H1 (cell line): ENCODE measurements around the gene SGCE. TPM values are rescaled to one million over a fixed set of nuclear protein-coding genes. Genes with fewer than 3 reads are reported as not detected.

Source experiments
- CBX5 ChIP-seq: fragments of 300-800, 300-1000 bp; sonication (generic); IDR thresholded peaks from 2 replicates; pipeline ENCODE4 v1.7.1; 2016; ENCODE audit warnings: antibody characterized with exemption, low read length, low read depth
- polyA plus RNA-seq, 7 experiments: library from polyadenylated mRNA; depleted of rRNA in 3 of 7; stranded (reverse) in 5 of 7; unstranded in 2 of 7; fragments of >200 nt in 5 of 7; fragments of 200-250 nt in 2 of 7; gene quantifications; 1 replicate in 5 of 7; 2 replicates in 1 of 7; 4 replicates in 1 of 7; pipeline versions ENCODE4 v1.2.1 to v1.2.3, GENCODE V29; 2011 to 2013; ENCODE audit warnings: missing spikeins in 2 of 7, mixed read lengths in 2 of 7
- total RNA-seq: library from RNA; stranded (reverse); fragmentation: NEBNext Ultra II Directional; extraction: Animal tissue kit (Norgen Biotek cat#: 25700); gene quantifications from 2 replicates; pipeline ENCODE4 v1.2.1, GENCODE V29; 2021

The SGCE gene
- total and polyA plus RNA-seq, 2 of the 8 experiments (the other 6 are each of a cell fraction or from before 2014, with no cell fraction given): 12.8 to 25.0 TPM

GRCh38 chr7:94660006-94660405 lies 4.1 kb upstream of the SGCE start (continued):
- no peak for TF ChIP-seq CBX5
